NCI-H345 treated with DMSO at 0.1 percent for 48 hours (cell line): Measurements from ENCODE around the gene CERT1.
"Not testable (repeated sequence)": the region's sequence is repeated elsewhere in the genome, so short reads cannot be mapped to it uniquely, and the experiment has no call there.

Experiments used
- DNase-seq: peaks from one replicate; lab custom pipeline; 2025; ENCODE audit not compliant: unreplicated experiment; lab: John Stamatoyannopoulos, UW

Gene CERT1

DNA sequence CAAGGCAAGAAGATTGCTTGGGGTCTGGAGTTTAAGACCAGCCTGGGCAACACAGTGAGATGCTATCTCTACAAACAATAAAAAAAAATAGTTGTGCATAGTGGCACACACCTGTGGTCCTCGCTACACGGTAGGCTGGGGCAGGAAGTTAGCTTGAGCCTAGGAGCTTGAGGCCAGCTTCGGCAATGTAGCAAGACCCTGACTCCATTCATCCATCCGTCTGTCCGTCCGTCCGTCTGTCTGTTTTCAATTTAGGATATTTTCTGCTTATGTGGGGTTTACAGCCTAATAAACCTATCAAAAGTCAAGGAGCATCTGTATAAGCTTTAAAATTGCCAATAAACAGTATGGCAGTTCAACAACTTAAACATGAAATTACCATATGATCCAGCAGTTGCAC is 154.7 kb downstream of the CERT1 start:
- DNase-seq, result no peak

DNA sequence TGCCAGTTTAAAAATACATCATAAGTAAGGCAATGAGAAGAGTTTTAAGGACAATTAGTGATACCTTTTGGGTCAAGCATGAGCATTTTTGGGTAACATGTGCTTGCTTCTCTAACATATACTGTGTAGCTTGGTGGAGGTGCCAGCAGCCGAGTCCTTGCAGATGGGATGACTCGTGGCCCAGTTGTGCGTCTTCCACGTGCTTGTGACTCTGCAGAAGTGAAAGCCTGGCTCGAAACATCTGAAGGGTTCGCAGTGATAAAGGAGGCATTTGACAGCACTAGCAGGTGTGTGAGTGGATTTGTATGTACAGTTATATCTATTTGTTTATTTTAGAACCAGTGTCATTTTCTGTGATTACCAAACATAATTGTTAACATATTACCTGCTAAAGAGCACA is 156.2 kb downstream of the CERT1 start:
- no peak for DNase-seq

DNA sequence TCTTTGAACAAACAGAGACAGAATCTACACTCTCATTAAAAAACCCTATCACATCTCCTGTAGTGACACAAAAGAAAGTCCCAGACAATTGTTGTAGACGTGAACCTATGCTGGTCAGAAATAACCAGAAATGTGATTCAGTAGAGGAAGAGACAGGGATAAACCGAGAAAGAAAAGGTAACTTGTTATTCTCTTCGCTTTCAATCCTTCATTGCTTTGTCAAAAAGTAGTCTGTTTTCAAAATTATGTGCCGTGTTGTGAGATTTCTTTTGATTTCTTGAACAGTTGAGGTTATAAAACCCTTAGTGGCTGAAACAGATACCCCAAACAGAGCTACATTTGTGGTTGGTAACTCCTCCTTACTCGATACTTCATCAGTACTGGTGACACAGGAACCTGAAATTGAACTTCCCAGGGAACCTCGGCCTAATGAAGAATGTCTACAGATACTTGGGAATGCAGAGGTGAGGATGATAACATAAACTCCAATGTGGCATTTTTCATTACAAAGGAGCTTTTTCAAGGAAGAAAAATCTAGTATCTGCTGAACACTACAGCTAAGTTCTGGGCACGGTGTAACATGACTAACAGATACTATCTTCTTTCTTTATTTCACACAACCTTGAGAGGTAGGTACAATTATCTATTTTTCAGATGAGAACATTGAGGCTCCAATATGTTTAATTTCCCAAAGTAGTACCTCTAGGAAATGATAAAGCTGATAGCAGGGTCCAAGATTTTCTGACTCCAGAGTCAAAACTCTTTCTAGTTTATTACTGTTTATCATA is 160.1 kb downstream of the CERT1 start:
- no peak for DNase-seq

DNA sequence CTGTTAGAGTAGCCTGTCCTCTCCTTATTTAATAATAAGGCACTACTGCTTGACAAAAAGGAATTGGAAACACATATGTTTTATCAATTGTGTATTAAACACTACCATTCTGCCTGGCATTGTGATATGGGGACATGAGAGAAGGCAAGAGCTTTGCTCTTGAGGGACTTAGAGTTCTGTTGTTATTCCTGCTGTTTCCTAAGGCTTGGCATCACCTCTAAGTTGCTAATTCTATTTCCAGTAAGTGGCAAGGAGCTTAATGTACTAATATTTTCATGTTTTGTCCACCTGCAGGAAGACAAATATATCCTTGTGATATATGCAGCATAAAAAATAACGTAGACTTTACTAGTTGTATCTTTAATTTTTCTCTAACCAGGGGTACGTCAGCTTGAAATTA is 161.8 kb downstream of the CERT1 start:
- no peak for DNase-seq

DNA sequence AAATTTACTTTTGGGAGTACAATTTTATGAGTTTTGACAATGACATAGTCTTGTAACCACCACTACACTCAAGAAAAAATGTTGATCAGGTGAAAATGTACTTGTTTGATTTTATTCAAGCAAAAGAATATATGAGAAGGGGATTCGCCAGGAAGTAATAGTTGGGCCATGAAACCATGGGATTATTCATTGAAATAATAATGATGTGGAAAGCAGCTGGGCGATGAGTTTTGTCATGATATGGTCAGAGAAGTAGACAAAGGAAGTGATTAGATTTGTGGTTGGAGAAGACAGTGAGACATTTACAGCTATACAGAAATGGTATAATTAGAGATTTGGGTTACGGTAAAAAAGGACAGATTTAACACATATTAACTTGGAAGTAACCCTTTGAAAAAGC is 163.2 kb downstream of the CERT1 start:
- DNase-seq, result no peak

DNA sequence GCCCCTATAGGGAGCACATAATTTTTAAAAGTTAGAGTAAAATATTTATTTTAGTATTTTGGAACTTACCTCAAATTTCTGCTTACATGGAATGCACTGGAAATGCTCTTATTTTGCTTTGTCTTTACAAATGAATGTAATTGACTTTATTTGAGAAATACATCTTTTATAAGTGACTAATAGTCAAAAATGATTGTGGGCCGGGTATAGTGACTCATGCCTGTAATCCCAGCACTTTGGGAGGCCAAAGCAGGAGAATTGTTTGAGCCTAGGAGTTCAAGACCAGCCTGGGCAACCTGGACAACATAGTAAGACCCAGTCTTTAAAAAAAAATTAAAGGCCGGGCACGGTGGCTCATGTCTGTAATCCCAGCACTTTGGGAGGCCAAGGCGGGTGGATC is 168.6 kb downstream of the CERT1 start:
- DNase-seq, result no peak

DNA sequence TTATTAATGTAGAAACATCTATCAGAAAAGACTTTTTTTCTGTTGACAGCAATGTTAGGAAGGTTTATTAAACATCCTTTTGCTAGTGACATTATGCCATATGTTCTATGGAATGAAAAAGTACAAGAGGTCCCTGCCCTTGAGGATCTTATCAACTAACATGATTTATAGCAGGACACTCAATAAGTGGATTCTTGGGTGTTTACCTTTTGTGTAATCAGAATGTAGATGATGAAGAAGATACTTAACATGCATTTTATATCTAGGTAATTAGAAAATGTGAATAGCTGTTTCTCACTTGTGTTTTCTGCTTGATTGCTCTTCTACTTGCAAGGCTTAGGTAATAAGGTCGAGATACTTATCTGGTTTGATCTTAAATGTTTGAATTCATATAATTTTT is 169.5 kb downstream of the CERT1 start:
- DNase-seq, result no peak

DNA sequence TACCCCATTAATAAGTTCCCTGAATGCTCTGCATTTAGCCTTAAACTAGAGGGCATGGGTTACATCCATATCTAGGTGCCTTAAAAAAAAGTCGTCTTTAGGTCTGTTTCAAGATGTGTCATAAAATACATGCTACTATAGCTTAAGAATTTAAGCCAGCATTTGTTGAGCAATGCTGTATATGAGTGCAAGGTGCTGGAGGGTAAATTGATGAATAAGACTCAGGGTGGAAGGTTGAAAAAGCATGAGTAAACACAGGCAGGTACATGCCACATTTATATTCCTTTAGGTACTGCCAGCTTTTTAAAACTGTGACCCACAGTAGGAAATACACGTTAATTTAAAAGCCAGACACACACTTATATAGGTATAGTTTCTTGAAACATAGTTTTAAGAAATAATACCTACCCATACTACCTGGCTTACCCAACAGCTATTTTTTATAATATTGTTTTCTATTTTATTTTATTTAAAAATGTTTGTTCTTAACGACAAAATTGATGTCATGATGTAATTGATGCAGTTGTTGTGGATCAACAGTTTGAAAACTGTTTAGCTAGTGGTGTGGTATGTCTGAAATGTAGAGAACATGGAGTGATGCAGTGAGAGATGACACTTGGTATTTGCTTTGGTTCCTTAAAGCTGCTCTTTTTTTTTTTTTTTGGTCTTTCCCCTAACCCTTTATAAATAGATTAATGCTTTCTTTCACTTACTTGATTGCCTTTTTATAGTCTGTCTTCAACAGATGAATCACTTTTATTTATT is 170.5 kb downstream of the CERT1 start:
- DNase-seq, result no peak

DNA sequence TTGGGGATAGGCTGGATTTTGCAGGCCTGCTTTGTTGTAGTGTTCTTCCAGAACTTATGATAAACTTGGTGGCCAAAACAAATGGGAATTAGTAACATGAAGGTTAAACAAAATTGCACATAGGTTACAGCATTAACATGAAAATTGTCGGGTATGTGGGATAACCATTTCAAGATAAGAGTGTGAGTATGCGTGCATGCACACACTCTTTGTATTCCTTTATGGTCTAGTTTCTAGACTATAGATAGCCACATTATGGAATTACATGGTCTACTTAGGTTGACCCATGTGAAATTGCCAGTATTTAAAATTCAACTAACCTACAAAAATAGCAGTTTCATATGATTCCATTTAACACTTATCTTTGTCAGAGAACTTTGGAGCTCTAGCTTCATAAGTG is 173.0 kb downstream of the CERT1 start:
- no peak for DNase-seq

DNA sequence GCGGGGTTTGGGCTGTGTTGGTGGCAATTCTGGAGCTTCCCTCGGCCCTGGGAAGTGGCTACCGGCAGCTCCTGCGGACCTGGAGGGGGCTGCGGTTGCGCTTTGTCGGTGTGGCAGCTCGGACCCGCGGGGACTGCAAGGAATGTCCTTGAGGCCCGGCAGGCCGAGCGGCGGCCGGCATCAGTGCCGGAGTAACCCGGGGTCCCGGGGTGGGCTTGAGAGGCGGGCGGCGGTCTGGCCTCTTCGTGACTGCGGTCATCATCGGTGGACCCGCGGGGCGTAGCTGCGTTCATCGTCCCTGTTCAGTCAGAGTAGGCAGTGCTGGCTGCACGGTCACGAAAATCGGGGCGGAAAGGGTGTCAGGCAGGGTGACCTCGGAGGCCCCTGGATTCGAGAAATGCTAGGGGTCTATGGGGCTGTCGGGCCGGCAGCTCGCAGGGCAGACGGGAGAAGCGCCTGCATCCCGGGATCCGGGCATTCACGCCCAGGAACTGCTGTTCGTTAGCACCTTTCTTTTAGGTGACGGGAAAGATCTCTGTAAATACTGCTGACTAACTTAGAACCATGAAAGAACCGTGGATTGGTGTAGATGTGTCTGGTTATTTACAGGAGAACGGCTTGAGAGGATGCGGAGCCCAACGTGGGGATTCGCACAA is 173.9 kb downstream of the CERT1 start:
- no peak for DNase-seq

DNA sequence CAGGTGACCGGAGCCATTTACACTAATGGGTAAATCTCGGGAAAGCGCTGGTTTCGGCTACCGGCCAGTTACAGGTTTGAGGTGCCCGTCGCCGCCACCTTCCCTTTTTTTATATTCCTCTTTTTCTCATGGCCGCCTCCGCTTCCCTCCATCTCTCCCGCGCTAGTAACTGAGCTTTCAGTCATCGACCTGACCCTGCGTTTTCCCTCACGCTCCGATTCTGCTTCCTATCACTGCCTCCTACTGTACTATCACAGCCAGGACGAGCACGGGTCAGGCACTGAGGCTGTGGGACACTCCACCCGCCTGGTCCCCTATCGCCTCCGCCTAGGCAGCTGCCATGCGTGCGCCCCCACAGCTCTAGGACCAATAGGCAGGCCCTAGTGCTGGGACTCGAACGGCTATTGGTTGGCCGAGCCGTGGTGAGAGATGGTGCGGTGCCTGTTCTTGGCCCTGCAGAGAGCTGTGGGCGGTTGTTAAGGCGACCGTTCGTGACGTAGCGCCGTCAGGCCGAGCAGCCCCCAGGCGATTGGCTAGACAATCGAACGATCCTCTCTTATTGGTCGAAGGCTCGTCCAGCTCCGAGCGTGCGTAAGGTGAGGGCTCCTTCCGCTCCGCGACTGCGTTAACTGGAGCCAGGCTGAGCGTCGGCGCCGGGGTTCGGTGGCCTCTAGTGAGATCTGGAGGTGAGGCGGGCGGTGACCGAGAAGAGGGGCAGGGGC is 174.7 kb downstream of the CERT1 start, which contains the start of gene HMGCR:
Gene HMGCR, plus strand, starts transcription at position 606 of the 722 bp plus-strand sequence. CDS start 5,386 bp downstream, outside the sequence.
- DNase-seq, result peak; percentile 93

DNA sequence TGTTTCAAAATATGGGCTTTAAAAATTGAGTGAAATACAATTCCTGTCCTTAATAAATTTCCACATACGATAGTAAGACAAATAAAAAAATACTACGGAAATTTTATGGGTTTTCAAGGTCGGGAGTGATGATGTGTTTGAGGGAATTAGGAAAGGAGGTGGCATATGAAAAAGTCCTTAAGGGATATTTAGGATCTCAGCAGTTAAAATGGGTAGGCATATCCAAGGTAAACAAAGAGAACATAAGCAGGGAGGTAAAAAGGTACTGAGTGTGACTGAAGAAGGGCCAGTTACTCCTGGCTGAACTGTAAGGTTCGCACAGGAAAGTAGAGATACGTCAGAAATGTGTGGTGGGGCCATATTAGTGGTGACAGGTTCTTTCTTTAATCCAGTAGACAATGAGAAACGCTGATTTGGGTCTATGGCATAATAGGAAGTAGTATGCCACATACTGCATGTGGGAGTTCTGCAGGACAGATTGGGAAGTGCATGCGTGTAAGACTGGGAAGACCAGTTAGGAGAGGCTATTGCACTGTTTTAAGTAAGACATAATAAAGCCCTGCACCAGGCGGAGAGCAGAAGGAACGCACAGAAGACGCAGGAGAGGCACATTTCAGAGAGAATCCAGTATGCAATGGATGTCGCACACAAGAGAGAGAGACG is 175.3 kb downstream of the CERT1 start:
- peak; percentile 42 for DNase-seq

DNA sequence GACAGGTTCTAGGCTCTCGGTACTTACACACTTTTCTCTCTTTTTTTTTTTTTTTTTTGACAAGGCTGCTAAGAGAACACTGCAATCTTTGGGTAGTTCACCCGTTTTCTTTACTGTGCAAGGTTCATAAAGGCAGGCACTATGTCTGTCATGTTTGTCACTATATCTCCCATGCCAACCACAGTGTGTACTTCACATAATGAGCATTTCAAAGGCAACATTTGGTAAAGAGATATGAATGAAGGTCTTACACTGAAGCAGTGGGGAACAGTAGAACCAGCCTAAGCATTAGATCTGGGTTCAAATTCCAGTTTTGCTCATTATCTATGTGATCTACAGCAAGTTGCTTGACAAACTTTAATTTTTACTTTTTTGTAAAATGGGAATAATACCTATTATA is 175.9 kb downstream of the CERT1 start:
- DNase-seq, result no peak

DNA sequence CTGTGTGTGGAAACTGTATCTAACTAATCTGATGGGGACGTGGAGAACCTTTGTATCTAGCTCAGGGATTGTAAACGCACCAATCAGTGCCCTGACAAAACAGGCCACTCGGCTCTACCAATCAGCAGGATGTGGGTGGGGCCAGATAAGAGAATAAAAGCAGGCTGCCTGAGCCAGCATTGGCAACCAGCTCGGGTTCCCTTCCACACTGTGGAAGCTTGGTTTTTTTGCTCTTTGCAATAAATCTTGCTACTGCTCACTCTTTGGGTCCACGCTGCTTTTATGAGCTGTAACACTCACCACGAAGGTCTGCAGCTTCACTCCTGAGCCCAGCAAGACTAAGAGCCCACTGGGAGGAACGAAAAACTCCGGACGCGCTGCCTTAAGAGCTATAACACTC is 177.0 kb downstream of the CERT1 start:
- not testable (repeated sequence) for DNase-seq

DNA sequence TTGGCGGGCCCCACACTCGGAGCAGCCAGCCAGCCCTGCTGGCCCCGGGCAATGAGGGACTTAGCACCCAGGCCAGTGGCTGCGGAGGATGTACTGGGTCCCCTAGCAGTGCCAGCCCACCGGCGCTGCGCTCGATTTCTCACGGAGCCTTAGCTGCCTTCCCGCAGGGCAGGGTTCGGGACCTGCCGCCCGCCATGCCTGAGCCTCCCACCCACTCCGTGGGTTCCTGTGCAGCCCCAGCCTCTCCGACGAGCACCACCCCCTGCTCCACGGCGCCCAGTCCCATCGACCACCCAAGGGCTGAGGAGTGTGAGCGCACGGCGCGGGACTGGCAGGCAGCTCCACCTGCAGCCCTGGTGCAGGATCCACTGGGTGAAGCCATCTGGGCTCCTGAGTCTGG is 177.7 kb downstream of the CERT1 start:
- DNase-seq, result not testable (repeated sequence)

DNA sequence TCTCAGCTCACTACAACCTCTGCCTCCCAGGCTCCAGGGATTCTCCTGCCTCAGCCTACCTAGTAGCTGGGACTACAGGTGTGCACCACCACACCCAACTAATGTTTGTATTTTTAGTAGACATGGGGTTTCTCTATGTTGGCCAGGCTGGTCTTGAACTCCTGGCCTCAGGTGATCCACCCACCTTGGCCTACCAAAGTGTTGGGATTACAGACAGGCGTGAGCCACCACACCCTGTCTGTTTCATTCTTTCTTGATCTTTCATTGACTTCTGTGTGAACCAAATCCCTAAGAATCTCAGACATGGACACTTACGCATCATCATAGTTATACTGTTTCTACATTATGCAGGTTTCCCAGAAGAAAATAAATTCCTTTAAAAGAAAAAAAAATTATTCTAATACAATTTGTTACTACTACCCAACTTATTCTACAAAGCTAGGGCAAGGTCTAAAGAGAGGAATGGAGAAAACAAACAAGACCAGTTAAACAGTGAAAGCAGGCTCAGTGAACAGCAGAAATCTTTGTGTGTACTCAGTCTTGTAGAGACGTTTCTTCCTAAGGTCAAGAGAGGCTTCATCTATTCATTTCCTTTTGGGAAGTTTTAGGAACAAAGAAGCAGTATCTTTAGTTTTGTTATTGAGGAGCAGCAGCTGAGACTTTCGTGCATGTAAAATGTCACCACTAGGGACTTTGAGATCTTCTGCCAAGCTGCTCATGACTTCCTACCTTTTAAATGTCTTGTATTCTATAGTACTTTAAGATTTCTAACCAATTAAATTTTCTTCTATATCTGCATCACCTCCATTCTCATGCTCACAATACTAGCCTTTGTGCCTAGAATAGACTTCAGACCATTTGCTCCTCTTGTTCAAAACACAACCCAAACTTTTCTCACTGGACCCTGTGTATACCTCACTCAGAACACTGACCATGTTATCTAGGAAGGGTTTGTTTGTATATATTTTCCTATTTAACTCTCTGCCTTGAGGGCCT is 180.0 kb downstream of the CERT1 start:
- no peak for DNase-seq

DNA sequence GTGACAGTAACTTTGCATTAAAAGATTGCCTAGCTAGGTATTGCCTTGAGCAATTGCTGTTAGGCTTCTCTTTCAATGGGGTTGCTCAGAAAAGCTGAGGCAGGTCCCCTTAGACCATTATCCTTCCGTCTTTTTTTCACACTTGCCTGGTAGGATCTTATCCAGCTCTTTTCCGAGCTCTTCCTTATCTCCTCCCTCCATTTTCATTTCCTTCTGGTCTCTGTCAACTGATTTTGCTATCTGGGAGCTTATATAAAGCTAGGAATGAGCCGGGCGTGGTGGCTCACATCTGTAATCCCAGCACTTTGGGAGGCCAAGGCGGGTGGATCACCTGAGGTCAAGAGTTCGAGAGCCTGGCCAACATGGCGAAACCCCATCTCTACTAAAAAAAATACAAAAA is 181.0 kb downstream of the CERT1 start:
- no peak for DNase-seq
